WTC11 (cell line): ENCODE data around the gene WDR45. TPM values are rescaled to one million over a fixed set of nuclear protein-coding genes. Genes with fewer than 3 reads are reported as not detected.

Source experiments
- ATAC-seq: fragments of 200-7000 bp; cut with Tn5 transposase; 2 replicates; pipeline ENCODE4 v1.10.0; 2021; ENCODE audit warnings: mild to moderate bottlenecking, moderate library complexity
- CTCF ChIA-PET: fragments of 300-600 bp; sonication (Branson Sonifier 250); formaldehyde crosslinking; loops from one replicate; lab custom pipeline; 2021; ENCODE audit warnings: antibody characterized with exemption; lab: Charles Lee
- POLR2A ChIA-PET: fragments of 350-600 bp; sonication (Branson Sonifier 250); formaldehyde crosslinking; loops from one replicate; lab custom pipeline; 2021; ENCODE audit warnings: antibody characterized with exemption; lab: Charles Lee
- DNase-seq: peaks from one replicate; pipeline ENCODE4 v3.0.0; 2021; ENCODE audit warnings: low spot score
- H3K27ac Mint-ChIP-seq: 2 replicates; pipeline ENCODE4 v1.8.0; 2021; ENCODE audit warnings: mixed read lengths
- H3K27me3 Mint-ChIP-seq: 2 replicates; pipeline ENCODE4 v1.8.0; 2021; ENCODE audit warnings: low read depth, mild to moderate bottlenecking, moderate library complexity, mixed read lengths
- H3K36me3 Mint-ChIP-seq: 2 replicates; pipeline ENCODE4 v1.8.0; 2021; ENCODE audit warnings: mixed read lengths
- H3K4me1 Mint-ChIP-seq: 2 replicates; pipeline ENCODE4 v1.8.0; 2022; ENCODE audit warnings: mixed read lengths
- H3K4me3 Mint-ChIP-seq: 2 replicates; pipeline ENCODE4 v1.8.0; 2021; ENCODE audit warnings: mild to moderate bottlenecking, moderate library complexity, mixed read lengths
- H3K9me3 Mint-ChIP-seq: 2 replicates; pipeline ENCODE4 v1.8.0; 2021; ENCODE audit warnings: mixed read lengths
- AFF4 ChIP-seq: sonication (generic); formaldehyde crosslinking; IDR thresholded peaks from 2 replicates; pipeline ENCODE4 v1.8.1; 2023; ENCODE audit warnings: mild to moderate bottlenecking, missing genetic modification reagents, borderline replicate concordance
- AR ChIP-seq: fragments of 250-450 bp; sonication (Bioruptor Pico); IDR thresholded peaks from 2 replicates; pipeline ENCODE4 v1.9.0; 2021; ENCODE audit warnings: mild to moderate bottlenecking
- CBFB ChIP-seq: sonication (generic); formaldehyde crosslinking; IDR thresholded peaks from 2 replicates; pipeline ENCODE4 v1.8.1; 2022; ENCODE audit warnings: mild to moderate bottlenecking, low read depth, missing genetic modification reagents
- CREM ChIP-seq: sonication (generic); formaldehyde crosslinking; IDR thresholded peaks from 2 replicates; pipeline ENCODE4 v1.8.1; 2022; ENCODE audit warnings: mild to moderate bottlenecking, missing genetic modification reagents, moderate library complexity
- E2F4 ChIP-seq: sonication (generic); formaldehyde crosslinking; IDR thresholded peaks from 2 replicates; pipeline ENCODE4 v1.8.1; 2022; ENCODE audit warnings: low read depth, mild to moderate bottlenecking, moderate library complexity, missing genetic modification reagents, borderline replicate concordance
- GRHL2 ChIP-seq: fragments of 250-450 bp; sonication (Bioruptor Pico); IDR thresholded peaks from 2 replicates; pipeline ENCODE4 v1.8.0; 2022; ENCODE audit warnings: mild to moderate bottlenecking, moderate library complexity; ENCODE audit not compliant: insufficient replicate concordance, severe bottlenecking
- JAZF1 ChIP-seq: fragments of 250-450 bp; sonication (Bioruptor Pico); IDR thresholded peaks from 2 replicates; pipeline ENCODE4 v1.9.0; 2021; ENCODE audit warnings: moderate library complexity, mild to moderate bottlenecking, inconsistent platforms
- PREB ChIP-seq: sonication (generic); formaldehyde crosslinking; IDR thresholded peaks from 2 replicates; pipeline ENCODE4 v1.8.1; 2022; ENCODE audit warnings: mild to moderate bottlenecking, missing genetic modification reagents, moderate library complexity, borderline replicate concordance
- SOX15 ChIP-seq: fragments of 250-450 bp; sonication (Bioruptor Pico); IDR thresholded peaks from 2 replicates; pipeline ENCODE4 v1.9.0; 2021; ENCODE audit warnings: mild to moderate bottlenecking
- ZNF317 ChIP-seq: sonication (generic); formaldehyde crosslinking; IDR thresholded peaks from 2 replicates; pipeline ENCODE4 v1.8.1; 2023; ENCODE audit warnings: low read depth, mild to moderate bottlenecking, moderate library complexity, missing genetic modification reagents, borderline replicate concordance
- ZNF512 ChIP-seq: sonication (generic); formaldehyde crosslinking; IDR thresholded peaks from 2 replicates; pipeline ENCODE4 v1.8.1; 2022; ENCODE audit warnings: missing genetic modification reagents, borderline replicate concordance
- total RNA-seq: library from RNA; stranded (reverse); gene quantifications from 3 replicates; pipeline ENCODE4 v1.2.3, GENCODE V29; 2021
- TF ChIP-seq, protein P1 (sequence below): fragments of 250-450 bp; sonication (Bioruptor Pico); IDR thresholded peaks from 2 replicates; pipeline ENCODE4 v1.9.0; 2021; ENCODE audit warnings: mild to moderate bottlenecking
- TF ChIP-seq, protein P2 (sequence below): sonication (generic); formaldehyde crosslinking; IDR thresholded peaks from 2 replicates; pipeline ENCODE4 v1.8.0; 2022; ENCODE audit warnings: mild to moderate bottlenecking, missing genetic modification reagents
- TF ChIP-seq, protein P3 (sequence below): sonication (generic); formaldehyde crosslinking; IDR thresholded peaks from 2 replicates; pipeline ENCODE4 v1.8.1; 2023; ENCODE audit warnings: mild to moderate bottlenecking, missing genetic modification reagents, moderate library complexity
- TF ChIP-seq, protein P4 (sequence below): sonication (generic); formaldehyde crosslinking; IDR thresholded peaks from 2 replicates; pipeline ENCODE4 v1.8.0; 2022; ENCODE audit warnings: missing genetic modification reagents

WDR45 gene
- total RNA-seq, 1 experiment from 2014 or later, result 23.9 TPM

- no peak overlapping the region; the same call in 1 of the 2 replicates for H3K4me3 Mint-ChIP-seq
These were observed 2.7 kb upstream of the WDR45 start for GRCh38 chrX:49082271-49082871.

More at GRCh38 chrX:49082271-49082871, 2.7 kb upstream of the WDR45 start:
- Mint-ChIP-seq H3K27ac (no peak overlapping the region), H3K9me3 (no peaks in the 10 kb centered on the region)
- DNase-seq, result no peak
- ATAC-seq, result no peak
- no peak for TF ChIP-seq GRHL2 (CRISPR knock-in tag)
- no peak for TF ChIP-seq ZNF512 (CRISPR knock-in tag)
- no peak for TF ChIP-seq CBFB (CRISPR knock-in tag)
- TF ChIP-seq ZNF317 (CRISPR knock-in tag), result no peak
- no peak for TF ChIP-seq PREB (CRISPR knock-in tag)
- TF ChIP-seq JAZF1 (CRISPR knock-in tag), result no peak
- TF ChIP-seq, protein P1, sequence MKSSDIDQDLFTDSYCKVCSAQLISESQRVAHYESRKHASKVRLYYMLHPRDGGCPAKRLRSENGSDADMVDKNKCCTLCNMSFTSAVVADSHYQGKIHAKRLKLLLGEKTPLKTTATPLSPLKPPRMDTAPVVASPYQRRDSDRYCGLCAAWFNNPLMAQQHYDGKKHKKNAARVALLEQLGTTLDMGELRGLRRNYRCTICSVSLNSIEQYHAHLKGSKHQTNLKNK, result no peak
- no peak for TF ChIP-seq E2F4 (CRISPR knock-in tag)
- no peak for TF ChIP-seq CREM (CRISPR knock-in tag)
- TF ChIP-seq, protein P2, sequence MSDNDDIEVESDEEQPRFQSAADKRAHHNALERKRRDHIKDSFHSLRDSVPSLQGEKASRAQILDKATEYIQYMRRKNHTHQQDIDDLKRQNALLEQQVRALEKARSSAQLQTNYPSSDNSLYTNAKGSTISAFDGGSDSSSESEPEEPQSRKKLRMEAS (CRISPR knock-in tag), result no peak
- TF ChIP-seq, protein P3, sequence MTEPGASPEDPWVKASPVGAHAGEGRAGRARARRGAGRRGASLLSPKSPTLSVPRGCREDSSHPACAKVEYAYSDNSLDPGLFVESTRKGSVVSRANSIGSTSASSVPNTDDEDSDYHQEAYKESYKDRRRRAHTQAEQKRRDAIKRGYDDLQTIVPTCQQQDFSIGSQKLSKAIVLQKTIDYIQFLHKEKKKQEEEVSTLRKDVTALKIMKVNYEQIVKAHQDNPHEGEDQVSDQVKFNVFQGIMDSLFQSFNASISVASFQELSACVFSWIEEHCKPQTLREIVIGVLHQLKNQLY (CRISPR knock-in tag), result no peak
- TF ChIP-seq, protein P4, sequence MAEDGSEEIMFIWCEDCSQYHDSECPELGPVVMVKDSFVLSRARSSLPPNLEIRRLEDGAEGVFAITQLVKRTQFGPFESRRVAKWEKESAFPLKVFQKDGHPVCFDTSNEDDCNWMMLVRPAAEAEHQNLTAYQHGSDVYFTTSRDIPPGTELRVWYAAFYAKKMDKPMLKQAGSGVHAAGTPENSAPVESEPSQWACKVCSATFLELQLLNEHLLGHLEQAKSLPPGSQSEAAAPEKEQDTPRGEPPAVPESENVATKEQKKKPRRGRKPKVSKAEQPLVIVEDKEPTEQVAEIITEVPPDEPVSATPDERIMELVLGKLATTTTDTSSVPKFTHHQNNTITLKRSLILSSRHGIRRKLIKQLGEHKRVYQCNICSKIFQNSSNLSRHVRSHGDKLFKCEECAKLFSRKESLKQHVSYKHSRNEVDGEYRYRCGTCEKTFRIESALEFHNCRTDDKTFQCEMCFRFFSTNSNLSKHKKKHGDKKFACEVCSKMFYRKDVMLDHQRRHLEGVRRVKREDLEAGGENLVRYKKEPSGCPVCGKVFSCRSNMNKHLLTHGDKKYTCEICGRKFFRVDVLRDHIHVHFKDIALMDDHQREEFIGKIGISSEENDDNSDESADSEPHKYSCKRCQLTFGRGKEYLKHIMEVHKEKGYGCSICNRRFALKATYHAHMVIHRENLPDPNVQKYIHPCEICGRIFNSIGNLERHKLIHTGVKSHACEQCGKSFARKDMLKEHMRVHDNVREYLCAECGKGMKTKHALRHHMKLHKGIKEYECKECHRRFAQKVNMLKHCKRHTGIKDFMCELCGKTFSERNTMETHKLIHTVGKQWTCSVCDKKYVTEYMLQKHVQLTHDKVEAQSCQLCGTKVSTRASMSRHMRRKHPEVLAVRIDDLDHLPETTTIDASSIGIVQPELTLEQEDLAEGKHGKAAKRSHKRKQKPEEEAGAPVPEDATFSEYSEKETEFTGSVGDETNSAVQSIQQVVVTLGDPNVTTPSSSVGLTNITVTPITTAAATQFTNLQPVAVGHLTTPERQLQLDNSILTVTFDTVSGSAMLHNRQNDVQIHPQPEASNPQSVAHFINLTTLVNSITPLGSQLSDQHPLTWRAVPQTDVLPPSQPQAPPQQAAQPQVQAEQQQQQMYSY (CRISPR knock-in tag), result no peak
- TF ChIP-seq SOX15, result no peak
- no peak for TF ChIP-seq AR (CRISPR knock-in tag)
- no peak for TF ChIP-seq AFF4
- TF ChIP-seq, all 79 proteins: peak for 0
- Mint-ChIP-seq H3K27me3 (no peaks in the 10 kb centered on the region), H3K36me3 (no peaks in the 10 kb centered on the region), H3K4me1 (peaks cover 4% of the 10 kb centered on the region)
- ChIA-PET CTCF (interaction anchor here (0.6 kb wide), 1 partner anchor 161 kb away, joined by 3 read pairs; no protein-coding TSS in a partner anchor), POLR2A (no interaction called here)
